Right lobe of liver (tissue), 4 donors: ENCODE data around the gene ATE1.

Source experiments
- CTCF ChIP-seq, 4 donors: fragments of 200-600 bp in 3 of 4; fragments of 450-650 bp in 1 of 4; IDR thresholded peaks; one replicate each; pipeline versions ENCODE4 v1.5.1 to v1.8.0; 2016 to 2022; ENCODE audit warnings: antibody characterized with exemption in 4 of 4, mild to moderate bottlenecking in 2 of 4
- POLR2A ChIP-seq: fragments of 450-650 bp; IDR thresholded peaks from one replicate; pipeline ENCODE4 v1.6.1; 2017; ENCODE audit warnings: antibody characterized with exemption, mild to moderate bottlenecking
- donor health status: DM: no; HTN: no; CAD: no.
- donor health status: DM: no; HTN: no; CAD: no.
- donor health status: DM: no; HTN: yes; CAD: no.

DNA sequence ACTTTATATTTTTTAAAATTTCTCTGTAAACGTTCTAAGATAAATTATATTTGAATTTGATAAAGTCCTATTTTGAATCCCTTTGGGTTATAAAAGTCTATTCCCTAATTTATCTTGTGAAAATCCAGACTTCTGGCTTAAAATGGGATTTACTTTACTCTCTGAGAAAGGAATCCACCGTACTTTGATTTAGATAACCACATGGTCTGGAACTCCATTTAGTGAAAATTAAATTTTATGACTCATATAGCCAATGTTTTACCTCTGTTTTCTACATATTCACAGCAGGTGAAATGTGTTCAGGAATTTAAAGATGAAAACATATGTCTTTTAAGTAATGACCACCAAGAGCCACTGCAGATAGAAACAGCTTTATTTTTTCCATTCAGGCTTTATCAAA is 187.8 kb downstream of the ATE1 start:
- TF ChIP-seq CTCF (IDR thresholded peaks at IDR 0.05) (no peak), POLR2A (no peak)
